ENCODE data around the gene WNT9B.
A peak's percentile ranks its signal among the peaks of the same experiment; 100 is the strongest.

WNT9B gene, protein sequence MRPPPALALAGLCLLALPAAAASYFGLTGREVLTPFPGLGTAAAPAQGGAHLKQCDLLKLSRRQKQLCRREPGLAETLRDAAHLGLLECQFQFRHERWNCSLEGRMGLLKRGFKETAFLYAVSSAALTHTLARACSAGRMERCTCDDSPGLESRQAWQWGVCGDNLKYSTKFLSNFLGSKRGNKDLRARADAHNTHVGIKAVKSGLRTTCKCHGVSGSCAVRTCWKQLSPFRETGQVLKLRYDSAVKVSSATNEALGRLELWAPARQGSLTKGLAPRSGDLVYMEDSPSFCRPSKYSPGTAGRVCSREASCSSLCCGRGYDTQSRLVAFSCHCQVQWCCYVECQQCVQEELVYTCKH
- 0 to 0.36 (median 0) reads per million in 4 experiments for total RNA-seq

DNA sequence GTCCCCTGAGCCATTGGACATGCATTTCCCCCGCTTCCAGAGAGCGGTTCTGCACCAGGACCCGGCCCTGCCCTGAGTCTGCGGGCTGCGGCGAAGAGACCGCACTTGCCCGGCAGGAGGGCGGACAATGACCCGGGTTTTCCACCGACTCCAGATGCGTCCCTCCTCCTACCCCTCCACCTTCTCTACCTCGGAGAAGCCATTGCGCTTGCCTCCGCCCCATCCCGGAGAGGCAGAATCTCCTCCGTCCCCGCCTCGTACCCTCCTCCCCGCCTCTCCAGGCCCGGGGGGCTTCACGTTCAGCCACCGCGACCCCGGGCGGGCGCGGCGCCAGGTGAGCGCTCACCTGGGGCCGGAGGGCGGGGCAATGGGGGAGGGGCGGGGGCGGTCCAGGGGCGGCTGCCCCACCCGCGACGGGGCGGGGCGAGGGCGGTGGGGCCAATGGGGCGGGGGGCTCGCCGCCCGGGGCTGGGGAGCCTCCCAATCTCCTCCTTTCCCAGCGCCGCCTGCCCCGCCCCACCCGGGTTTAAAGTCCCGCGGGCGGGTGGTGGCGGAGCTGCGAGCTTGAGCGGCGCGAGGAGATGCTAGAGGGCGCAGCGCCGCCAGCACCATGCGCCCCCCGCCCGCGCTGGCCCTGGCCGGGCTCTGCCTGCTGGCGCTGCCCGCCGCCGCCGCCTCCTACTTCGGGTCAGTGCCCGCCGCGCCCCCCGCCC is at the start of gene WNT9B:
Gene WNT9B (plus strand): TSS at position 555 of the 713 bp plus-strand sequence. CDS start 56 bp downstream, at position 611.
- no peak for DNase-seq

DNA sequence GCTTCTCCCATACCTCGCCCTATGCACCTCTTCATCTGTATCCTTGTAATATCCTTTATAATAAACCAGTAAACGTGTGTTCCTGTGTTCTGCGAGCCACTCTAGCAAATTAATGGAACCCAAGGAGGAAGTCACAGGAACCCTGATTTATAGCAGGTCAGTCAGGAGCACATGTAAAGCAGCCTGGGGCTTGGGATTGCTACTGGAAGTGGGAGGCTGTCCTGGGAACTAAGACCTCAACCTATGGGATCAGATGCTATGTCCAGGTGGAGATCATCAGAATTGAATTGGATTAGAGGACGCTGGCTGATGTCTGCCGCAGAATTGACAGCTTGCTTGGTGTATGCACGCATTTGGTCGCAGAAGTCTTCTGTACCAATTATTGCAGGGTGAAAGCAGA is 48.6 kb upstream of the WNT9B start:
- DNase-seq: no peak

DNA sequence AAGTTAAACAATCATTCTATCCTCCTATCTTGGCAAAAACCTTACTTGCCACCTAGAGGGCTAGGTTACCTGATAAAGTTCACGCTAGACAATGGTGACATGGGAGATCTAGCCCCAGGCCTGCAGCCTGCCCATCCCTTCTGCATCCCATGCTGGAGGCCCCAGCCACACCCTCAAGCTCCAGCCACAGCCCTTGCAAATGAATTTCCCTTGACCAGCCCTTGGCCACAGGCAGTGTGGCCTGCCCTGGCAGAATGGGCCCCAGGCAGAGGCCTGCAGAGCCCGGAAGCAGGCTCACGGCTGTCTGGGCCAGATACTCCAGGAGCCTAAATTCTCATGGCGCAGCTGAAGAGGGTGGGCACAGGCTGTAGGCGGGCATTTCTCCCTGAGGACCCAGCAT is 47.8 kb upstream of the WNT9B start:
- DNase-seq: no peak

DNA sequence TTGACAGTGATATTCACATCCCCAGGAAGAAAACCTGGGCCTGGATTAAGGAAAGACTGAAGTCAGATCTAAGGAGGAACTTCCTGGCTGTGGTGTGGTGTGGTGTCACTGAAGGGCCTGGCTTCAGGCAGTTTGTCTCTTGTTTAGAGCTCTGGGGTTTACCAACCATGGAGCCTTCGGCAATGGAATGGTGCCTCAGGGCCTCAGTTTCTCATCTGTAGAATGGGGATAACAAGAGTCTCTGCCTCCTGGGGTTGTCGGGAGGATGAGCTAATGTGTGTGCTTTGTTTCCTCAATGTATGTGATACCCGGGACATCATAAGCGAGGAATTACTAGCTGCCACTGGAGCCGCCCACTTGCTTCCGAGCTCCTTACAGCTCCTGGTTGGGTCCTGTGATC is 45.6 kb upstream of the WNT9B start:
- DNase-seq: no peak

DNA sequence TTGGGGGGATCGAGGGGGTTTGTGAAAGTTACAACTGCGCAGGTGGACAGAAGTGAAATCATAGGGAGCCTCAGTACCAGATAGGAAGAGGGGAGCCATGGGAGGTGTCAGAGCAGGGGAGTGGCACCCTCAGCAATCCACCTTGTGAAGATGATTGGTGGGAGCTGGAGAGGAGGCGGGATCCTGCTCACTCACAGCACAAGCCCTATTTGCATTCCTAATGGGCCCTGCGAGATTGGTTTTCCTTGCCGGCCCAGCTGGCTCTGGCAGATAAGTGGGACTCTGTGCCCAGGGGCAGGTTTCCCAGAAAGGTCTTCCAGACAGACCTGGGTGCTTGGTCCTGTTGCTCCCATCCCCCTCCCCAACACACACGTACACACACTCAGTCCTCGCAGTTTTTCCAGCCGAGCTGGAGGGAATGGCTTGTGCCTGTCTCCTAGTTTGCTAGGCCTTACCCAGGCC is 42.2 kb upstream of the WNT9B start:
- no peak for DNase-seq

DNA sequence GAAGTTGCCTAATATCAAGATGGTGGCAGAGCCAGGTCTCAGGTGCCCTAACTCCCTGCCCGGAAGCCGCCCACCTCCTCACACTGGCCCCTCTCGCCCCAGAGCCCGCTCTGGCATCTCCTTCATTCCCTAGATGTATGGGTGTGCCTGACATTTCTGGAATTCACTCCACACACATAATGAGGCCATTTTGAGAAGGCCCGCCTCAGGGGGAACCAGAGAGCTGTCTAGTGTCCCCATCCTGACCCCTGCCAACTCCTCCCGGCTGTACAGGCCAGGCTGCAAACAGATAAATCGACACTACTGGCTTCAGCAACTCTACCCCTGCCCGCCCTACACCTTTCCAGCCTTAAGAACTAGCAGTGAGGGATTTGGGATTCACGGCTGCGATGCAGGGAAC is 40.5 kb upstream of the WNT9B start:
- no peak for DNase-seq

DNA sequence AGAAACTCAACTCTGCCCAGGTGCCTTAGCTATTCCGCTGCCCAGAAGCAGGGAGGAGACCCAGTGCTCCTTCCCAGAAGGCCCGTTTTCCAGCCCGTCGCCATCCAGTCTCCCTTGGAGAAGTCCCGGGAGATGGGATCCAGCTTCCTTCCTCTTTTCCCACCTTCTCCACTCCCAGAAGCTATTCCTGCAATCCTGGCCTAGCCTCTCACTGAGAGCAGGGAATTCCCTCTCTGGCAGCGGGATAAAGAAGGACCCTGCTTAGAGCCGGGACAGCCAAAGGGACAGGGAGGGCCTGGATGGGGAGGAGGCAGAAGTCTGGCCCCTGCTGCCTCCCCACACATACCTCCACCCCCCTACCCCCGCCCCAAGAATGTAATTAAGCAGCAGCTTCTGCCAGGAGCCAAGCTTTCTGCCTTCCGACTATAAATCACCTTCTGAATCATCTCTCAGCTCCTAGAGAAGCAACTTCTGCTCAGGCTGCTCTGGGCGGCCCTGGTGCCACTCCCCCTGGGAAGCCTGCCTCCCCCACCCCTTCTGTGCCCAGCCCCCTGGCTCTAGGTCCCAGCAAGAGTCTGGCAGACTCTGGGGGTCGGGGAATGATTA is 39.3 kb upstream of the WNT9B start:
- DNase-seq: no peak

DNA sequence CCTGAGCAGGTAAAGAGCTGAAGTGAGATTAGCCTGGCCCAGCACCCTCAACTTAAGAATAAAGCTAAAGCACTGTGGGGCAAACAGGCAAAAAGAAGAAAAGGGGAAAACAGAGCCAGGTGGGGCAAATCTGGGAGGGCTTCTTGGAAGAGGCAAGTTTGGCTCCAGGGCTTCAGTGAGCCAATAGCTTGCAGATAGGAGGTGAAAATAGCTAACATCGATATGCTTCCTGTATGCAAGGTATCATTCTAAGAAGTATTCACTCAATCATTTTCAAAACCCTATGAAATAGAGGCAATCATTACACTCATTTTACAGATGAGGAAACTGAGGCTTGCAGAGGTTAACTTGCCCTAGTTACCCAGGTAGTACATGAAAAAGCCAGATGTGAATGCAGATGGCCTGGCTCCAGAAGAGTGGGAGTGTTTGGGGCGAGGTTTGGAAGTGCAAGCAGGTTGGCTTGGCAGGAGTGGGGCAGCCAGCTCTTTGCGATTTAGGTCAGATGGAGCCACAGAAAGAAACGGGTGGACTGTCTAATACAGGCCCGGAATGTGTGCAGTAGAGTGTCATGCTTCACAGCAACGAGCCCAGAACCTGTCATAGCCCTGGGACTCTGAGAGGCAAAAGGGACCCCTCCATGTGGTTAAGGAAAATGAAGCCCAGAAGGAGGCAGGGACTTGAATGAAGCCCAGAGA is 38.6 kb upstream of the WNT9B start:
- DNase-seq: no peak

DNA sequence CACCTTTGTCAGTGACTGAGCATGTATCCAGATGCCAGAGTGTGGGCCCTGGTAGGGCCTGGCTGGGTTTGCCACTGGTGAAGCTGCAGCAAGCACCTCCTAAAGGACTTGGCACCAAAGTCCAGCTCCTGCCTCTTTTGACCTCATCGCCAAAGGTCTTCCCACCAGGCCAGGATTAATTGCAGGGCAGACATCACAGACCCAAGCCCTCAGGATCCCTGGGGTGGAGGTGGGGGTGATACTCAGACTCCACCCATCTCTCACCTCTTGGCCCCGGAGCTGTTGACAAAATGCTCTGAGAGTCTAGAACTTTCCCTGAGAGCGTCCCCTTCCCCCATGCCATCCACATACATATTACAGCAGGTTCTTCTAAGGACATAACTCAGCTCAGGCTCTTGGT is 37.5 kb upstream of the WNT9B start:
- no peak for DNase-seq

DNA sequence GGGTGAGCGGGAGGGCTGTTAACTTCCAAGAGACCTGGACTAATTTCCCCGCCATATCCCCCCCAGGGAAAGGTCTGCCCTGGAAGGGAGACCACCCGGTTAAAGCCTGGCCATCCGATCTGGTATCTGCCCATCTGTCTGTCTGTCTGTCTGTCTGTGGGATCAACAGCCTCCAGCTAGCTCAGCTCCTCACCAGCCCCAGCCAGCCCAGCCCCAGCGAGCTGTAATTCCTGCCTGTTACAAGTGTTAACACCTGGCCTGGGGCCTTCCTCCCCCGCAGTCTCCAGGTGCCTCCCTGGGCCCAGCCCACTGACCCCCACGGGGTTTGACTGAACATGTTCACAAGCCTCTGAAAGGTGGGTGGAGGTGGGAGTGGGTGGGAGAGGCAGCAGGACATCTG is 36.9 kb upstream of the WNT9B start:
- no peak for DNase-seq

DNA sequence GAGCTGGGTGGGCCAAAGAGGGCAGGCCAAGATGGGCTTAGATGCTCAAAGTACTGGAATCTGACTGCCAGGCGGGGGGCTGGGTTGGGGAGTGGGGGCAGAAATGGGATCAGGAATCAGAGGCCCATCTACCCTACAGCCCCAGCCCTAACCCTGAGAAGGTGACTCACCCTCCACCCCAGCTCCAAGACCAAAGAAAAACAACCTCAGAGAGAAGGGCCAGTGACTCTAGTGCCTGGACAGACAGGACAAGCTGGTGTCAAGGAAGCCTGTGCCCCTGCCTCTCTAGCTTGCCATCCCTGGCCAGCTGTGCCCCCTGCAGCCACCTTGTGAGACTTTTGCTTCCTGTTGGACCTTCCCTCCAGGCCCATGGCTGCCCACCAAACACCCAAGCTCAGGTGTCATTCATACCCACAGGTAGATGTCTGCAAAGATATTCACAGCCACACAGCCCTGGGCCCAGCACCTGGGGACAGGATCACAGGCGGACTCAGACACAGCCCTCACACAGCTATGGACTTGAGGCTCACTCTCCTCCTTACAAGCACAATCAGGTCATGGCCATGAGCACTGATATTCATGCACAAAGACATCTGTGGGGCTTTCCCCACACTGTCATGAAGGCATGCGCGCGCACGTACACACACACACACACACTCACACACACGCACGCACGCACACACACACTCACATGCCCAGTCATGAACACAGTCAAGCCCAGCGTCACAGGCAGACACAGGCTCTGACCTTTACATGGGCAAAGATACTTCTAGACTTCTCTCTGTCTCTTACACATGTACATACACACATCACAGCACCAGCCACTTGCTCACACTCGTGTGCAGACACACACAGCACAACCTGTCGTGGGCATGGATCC is 35.7 kb upstream of the WNT9B start:
- no peak for DNase-seq

DNA sequence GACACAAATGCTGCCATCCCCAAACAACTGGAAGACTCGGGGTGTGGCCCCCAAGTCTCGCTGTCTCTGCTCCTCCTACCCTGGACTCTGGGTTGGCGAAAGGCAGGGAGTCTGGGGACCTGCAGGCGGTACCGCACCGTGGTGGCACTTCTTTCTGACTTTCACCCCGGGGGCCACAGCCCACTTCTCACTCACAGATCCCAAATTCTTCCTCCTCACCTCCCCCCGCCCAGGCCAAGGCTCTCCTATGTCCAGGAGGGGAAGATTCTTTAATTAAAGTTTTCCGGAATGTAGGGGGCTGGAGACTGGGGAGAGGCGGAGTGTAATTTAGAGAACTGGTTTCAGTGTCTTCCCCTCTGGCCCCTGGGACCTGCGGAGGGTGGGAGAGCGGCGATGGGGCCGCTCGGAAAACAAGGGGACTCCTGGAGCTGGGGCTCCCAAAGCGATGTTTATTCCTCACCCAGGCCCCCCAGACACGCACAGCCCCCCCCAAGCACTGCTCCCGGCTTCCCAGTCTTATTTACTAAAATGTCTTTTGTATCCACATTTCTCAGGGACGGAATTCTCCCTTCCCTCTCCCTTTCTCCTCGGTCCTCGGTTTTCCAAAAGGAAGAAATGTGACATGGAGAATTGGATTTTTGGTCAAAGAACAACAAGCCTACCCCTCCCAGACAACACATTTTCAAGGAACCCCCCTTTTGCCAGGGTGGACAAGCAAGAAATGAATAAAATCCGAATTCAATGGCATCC is 34.1 kb upstream of the WNT9B start:
- DNase-seq: no peak

DNA sequence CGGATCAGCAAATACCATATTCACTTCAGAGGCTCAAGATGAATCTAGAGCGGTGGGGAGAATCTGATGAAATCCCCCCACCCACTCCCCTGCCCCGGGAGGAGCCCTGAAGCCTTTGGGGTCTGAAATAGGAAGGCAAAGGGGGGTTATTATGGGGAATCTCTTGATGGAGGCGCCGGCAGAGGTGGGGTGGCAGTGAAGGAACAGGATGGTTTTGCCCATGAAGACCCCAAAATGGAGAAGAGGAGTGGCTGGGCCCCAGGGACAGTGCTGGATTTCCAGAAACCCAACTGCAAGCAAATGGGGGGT is 33.5 kb upstream of the WNT9B start:
- no peak for DNase-seq

DNA sequence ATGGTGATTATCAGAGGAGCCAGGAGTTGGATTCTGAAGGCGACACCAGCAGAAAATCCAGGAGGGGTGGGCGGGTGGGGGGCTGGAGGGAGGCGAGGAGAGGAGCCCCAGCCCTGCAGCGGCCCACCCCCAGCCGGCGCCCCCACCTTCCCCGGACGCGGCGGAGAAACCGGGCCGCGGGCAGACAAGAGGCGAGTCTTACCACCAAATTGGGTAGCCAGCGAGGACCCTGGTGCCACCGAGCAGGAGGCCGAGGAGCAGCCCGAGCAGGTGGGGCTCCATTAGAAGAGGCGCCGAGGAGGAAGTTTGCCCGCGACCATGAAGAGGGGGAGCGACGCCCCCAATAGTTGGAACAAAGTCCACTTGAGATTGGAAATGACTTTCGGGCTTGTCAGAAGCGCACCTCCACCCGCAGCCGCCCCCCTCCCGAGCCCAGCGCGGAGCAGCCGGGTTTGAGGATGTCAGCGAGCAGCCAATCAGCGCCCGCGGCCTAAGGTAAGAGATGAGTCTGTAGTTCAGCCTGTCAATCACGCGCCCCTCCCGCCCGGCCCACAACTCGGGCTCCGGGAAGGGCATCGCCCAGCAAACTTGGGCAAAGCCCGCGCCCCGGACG is 33.0 kb upstream of the WNT9B start, which contains the start of gene WNT3:
Gene WNT3 (minus strand): TSS at position 377 of the 613 bp plus-strand sequence. CDS start 95 bp downstream, at position 282.
- DNase-seq: peak; percentile 11

DNA sequence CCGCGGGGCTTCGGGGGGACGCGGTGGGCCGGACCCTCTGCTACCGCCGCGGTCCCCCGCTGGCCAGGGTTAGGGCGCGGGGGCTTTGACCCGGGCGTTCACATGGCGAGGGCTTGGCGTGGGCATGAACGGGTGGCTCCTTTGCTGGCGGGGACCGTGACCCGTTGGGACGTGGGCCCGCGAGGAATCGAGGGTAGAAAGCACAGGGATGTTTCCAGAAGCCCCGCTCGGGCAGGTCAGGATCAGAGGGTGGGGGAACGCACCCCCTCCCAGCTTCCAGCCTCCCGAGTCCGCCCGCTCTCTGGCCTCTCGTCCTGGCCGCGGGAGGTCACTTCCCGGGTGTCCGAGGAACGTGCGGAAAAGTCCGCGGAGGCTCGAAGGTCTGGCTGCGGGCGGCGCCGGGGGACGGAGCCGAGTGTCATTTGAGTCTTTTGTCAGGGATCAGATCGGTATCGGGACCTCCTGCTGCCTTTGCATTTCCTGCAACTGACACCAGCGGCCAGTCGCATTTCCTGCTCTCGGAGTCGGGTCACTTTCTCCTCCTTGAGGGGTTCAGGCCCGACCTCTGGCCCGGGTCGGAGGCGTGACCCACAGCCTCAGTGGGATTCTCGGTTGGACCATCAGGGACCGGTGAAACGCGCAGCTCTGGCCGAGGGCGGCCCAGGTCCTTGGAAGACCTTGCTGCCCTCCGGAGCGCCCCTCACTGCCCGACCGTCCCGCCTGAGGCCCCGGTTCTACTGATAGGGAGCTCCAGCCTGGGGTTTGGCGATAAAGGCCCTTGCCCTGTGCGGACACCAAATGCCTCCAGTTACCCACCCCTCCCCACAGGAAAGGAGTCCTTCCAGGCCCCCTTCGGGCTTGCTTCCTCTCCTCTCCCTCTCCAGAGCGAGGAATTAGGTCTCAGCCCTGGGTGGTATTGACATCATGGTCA is 32.2 kb upstream of the WNT9B start:
- no peak for DNase-seq

DNA sequence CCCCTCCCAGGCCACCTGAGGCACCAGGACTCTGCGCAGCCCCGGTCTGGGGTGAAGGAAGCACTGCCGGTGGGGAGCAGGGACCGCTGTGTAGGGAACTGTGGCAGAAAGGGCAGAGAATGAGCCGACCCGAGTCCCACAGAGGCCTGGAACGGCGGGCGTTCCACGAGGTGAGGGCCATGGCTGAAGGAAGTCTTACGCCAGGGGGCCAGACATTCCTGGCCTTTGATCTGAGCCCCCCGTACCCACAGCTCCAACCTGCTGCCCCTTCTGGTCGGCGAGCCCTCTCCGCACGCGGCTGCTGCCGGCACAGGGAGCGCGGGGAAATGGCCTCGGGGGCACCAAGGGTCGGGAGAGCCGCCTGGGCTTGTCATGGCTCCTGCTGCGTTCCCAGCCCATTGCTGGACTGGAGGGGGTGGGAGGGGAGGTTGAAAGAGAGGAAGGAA is 31.5 kb upstream of the WNT9B start:
- no peak for DNase-seq

DNA sequence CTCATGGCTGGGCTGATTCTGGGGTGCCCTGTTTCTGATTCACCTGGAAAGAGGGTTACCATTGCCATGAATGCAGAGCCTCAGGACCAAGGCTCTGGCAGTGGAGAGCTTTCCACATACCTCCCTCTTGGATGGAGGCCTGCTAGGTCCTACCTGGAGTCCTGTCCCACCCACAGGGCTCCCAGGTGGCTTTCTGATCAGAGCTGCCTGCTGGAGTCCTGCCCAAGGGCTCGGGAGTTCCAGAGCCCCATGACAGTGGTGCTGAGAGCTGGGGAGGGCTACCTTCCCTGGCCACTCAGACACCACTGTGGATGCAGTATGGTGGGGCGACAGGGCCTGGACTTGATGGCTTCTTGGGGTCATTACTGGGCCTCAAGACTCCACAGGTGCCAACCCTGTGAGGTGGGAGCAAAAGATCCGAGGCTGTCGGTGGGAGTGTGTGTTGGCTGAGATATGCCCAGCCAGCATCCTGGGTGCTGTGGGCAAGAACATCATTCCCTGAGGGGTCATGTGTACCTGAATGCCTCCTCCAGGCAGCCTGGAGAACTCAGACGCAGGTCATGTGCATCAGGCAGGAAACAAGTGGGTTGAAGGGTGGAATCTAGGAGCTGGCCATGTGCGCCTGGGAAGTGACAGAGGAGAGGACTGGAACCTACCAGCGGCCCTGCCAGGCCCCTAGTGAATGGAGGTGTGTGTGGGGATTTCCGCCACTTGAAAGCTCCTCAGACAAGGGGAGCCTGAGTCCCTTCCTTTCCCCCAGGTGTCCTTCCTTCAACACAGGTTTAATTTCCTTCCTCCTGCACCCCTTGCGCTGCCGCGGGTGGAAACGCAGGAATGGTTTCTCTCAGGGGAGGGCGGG is 30.6 kb upstream of the WNT9B start:
- no peak for DNase-seq

DNA sequence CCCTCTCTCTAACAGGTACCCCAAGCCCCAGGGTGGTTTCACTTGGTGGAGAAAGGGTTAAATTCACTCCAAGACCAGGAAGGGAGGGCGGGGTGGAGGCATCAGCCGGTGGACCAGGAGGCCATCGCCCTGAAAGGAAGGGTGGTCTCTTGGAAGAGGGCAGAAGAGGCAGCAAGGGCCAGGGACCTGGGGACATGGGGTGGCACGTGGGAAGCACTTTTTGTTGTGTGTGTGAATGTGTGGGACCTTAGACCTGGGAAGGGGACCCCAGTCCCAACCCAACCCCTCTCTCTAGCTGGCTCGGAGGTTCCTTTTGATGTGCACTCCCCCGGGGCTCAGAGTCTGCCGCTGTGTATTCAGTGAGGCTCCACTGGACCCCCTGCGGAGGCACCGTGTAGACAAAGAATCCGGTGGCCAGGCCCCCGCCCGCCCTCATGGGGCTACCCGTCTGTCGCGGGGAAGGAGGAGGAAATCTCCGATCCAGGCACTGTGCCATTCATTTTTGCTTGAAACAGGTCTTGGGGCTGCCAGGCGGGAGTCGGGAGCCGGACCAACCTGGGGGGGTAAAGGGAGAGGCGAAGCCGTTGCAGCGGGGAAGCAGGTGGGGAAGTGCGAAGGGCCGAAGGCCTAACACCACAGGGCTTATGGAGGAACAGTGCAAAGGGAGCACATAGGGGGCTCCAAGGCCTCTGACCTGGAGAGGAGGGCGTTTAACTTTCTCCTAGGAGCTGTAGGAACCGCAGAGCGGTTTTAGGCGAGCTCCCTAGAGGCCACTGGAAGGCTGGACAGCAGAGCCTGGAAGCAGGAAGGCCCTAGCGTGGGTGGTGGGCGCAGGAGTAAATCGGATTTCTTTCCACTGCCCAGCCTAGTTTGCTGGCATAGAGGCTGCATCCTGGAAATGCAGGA is 29.6 kb upstream of the WNT9B start:
- DNase-seq: no peak

Data from effector CD8-positive, alpha-beta T cell (primary cell).